RWPE2 (cell line): Measurements from ENCODE around the gene CDH4.

ENCODE experiments used
- ATAC-seq: fragments of 200-7000 bp; cut with Tn5 transposase; 3 replicates; pipeline ENCODE4 v1.9.1; 2021; ENCODE audit warnings: low read depth
- DNase-seq: peaks from one replicate; pipeline ENCODE4 v3.0.0-alpha.2; 2020; ENCODE audit warnings: low spot score
- H3K27ac ChIP-seq: fragments of 450-650 bp; 2 replicates; pipeline ENCODE4 v1.5.1; 2017; ENCODE audit warnings: mild to moderate bottlenecking; ENCODE audit not compliant: poor library complexity, severe bottlenecking
- H3K27me3 ChIP-seq: fragments of 250-450 bp; sonication (Bioruptor Pico); 2 replicates; pipeline ENCODE4 v1.5.1; 2021; ENCODE audit warnings: mild to moderate bottlenecking, moderate library complexity; ENCODE audit not compliant: insufficient read depth, poor library complexity, severe bottlenecking
- H3K36me3 ChIP-seq: fragments of 250-450 bp; sonication (Bioruptor Pico); 2 replicates; pipeline ENCODE4 v1.5.1; 2020; ENCODE audit warnings: low read depth, mild to moderate bottlenecking, moderate library complexity
- H3K4me1 ChIP-seq: fragments of 250-450 bp; sonication (Bioruptor Pico); 2 replicates; pipeline ENCODE4 v1.5.1; 2021; ENCODE audit warnings: mild to moderate bottlenecking, moderate library complexity; ENCODE audit not compliant: insufficient read depth, poor library complexity, severe bottlenecking
- H3K4me3 ChIP-seq: fragments of 250-450 bp; sonication (Bioruptor Pico); 2 replicates; pipeline ENCODE4 v1.5.1; 2021; ENCODE audit warnings: mild to moderate bottlenecking, moderate library complexity; ENCODE audit not compliant: severe bottlenecking
- H3K9me3 ChIP-seq: fragments of 250-450 bp; sonication (Bioruptor Pico); 2 replicates; pipeline ENCODE4 v1.5.1; 2021; ENCODE audit warnings: mild to moderate bottlenecking, moderate library complexity; ENCODE audit not compliant: severe bottlenecking
- CTCF ChIP-seq: fragments of 450-650 bp; IDR thresholded peaks from one replicate; pipeline ENCODE4 v1.5.1; 2017; ENCODE audit warnings: mild to moderate bottlenecking, moderate library complexity; ENCODE audit not compliant: poor library complexity, severe bottlenecking

Gene CDH4

GRCh38 chr20:61810738-61811135, 558.7 kb downstream of the CDH4 start:
- DNase-seq (no peak), ATAC-seq (no peak)
- H3K9me3 ChIP-seq, result no peaks in the 10 kb centered on the region
- H3K4me3 ChIP-seq, result no peak overlapping the region
- H3K27me3 ChIP-seq, result no peaks in the 10 kb centered on the region
- no peaks in the 10 kb centered on the region for H3K36me3 ChIP-seq
- H3K4me1 ChIP-seq, result no peaks in the 10 kb centered on the region
- H3K27ac ChIP-seq, result no peak overlapping the region
- TF ChIP-seq CTCF, result no peak

- Histone ChIP-seq H3K4me1 (no peaks in the 10 kb centered on the region), H3K36me3 (no peaks in the 10 kb centered on the region), H3K9me3 (no peaks in the 10 kb centered on the region), H3K27ac (no peak overlapping the region), H3K4me3 (no peak overlapping the region), H3K27me3 (no peaks in the 10 kb centered on the region)
- no peak for ATAC-seq
- DNase-seq, result no peak
- TF ChIP-seq CTCF, result no peak
These were observed 559.1 kb downstream of the CDH4 start for GRCh38 chr20:61811166-61811565.

- no peaks in the 10 kb centered on the region for H3K9me3 ChIP-seq
- H3K4me3 ChIP-seq, result no peak overlapping the region
- no peak overlapping the region for H3K27ac ChIP-seq
- no peaks in the 10 kb centered on the region for H3K27me3 ChIP-seq
- no peak for ATAC-seq
- DNase-seq, result no peak
- H3K36me3 ChIP-seq, result no peaks in the 10 kb centered on the region
- no peak for TF ChIP-seq CTCF
- H3K4me1 ChIP-seq, result no peaks in the 10 kb centered on the region
These were observed 560.2 kb downstream of the CDH4 start for GRCh38 chr20:61812121-61812844.

GRCh38 chr20:61812845-61813485, 560.9 kb downstream of the CDH4 start:
- Histone ChIP-seq H3K4me1 (no peaks in the 10 kb centered on the region), H3K36me3 (no peaks in the 10 kb centered on the region), H3K27me3 (no peaks in the 10 kb centered on the region), H3K9me3 (no peaks in the 10 kb centered on the region), H3K4me3 (no peak overlapping the region), H3K27ac (no peak overlapping the region)
- TF ChIP-seq CTCF, result no peak
- DNase-seq (no peak), ATAC-seq (peak; percentile 33; the same call in 2 of the 3 replicates)

GRCh38 chr20:61813791-61814190, 561.7 kb downstream of the CDH4 start:
- DNase-seq, result no peak
- Histone ChIP-seq H3K4me3 (no peak overlapping the region), H3K27me3 (no peaks in the 10 kb centered on the region), H3K4me1 (no peaks in the 10 kb centered on the region), H3K27ac (no peak overlapping the region), H3K36me3 (no peaks in the 10 kb centered on the region), H3K9me3 (no peaks in the 10 kb centered on the region)
- TF ChIP-seq CTCF, result no peak
- no peak for ATAC-seq
